Tibial nerve (tissue), 4 donors: Measurements from ENCODE around the gene PPP1R1B.

Experiments
- CTCF ChIP-seq, 5 experiments: fragments of 200-600 bp in 3 of 5; fragments of 450-650 bp in 2 of 5; sonication (generic) in 3 of 5; IDR thresholded peaks; one replicate each; pipeline ENCODE4 v1.5.1; 2016 to 2019; ENCODE audit warnings: antibody characterized with exemption in 5 of 5, mild to moderate bottlenecking in 3 of 5, moderate library complexity in 2 of 5
- EP300 ChIP-seq, 2 donors: sonication (generic); formaldehyde crosslinking; IDR thresholded peaks; one replicate each; pipeline ENCODE4 v1.6.1; 2017; ENCODE audit warnings: antibody characterized with exemption in 2 of 2, mild to moderate bottlenecking in 1 of 2
- POLR2A ChIP-seq, 2 donors: fragments of 450-650 bp; IDR thresholded peaks; one replicate each; pipeline ENCODE4 v1.6.1; 2017; ENCODE audit warnings: antibody characterized with exemption in 2 of 2, mild to moderate bottlenecking in 2 of 2, moderate library complexity in 2 of 2

GRCh38 chr17:39683295-39683939, 56.7 kb downstream of the PPP1R1B start:
- no peak for TF ChIP-seq CTCF (IDR thresholded peaks at IDR 0.05)
- no peak for TF ChIP-seq POLR2A (IDR thresholded peaks at IDR 0.05)
- no peak for TF ChIP-seq EP300 (IDR thresholded peaks at IDR 0.05)
